NCI-H2196 (cell line): ENCODE results near the gene NUDT3.
"Not testable (repeated sequence)": the region's sequence is repeated elsewhere in the genome, so short reads cannot be mapped to it uniquely, and the experiment has no call there.

Source experiments
- DNase-seq: peaks from one replicate; lab custom pipeline; 2025; ENCODE audit not compliant: unreplicated experiment; lab: John Stamatoyannopoulos, UW

Gene NUDT3

GRCh38 chr6:34298941-34299340, 93.5 kb downstream of the NUDT3 start:
- no peak for DNase-seq

- no peak for DNase-seq
Observed at GRCh38 chr6:34295721-34296120, 96.7 kb downstream of the NUDT3 start.

DNA sequence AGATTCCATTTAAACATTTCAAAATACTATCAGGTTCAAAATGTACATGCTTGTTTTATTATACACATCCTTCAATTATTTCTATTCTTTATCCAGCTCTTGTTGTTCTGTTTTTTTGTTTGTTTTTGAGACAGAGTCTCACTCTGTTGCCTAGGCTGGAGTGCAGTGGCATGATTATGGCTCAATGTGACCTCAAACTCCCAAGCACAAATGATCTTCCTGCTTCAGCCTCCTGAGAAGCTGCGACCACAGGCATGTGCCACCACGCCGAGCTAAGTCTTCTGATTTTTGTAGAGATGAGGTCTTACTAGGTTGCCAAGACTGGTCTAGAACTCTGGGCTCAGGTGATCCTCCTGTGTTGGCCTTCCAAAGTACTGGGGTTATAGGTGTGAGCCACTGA, 99.5 kb downstream of the NUDT3 start:
- DNase-seq, result no peak

GRCh38 chr6:34289137-34289536, 103.3 kb downstream of the NUDT3 start:
- DNase-seq, result no peak

GRCh38 chr6:34288581-34288980, 103.9 kb downstream of the NUDT3 start:
- no peak for DNase-seq

- DNase-seq, result no peak
Observed at GRCh38 chr6:34285448-34286164, 106.9 kb downstream of the NUDT3 start.

GRCh38 chr6:34284563-34285447, 107.7 kb downstream of the NUDT3 start:
- no peak for DNase-seq

GRCh38 chr6:34281702-34282334, 110.7 kb downstream of the NUDT3 start:
- no peak for DNase-seq

DNA sequence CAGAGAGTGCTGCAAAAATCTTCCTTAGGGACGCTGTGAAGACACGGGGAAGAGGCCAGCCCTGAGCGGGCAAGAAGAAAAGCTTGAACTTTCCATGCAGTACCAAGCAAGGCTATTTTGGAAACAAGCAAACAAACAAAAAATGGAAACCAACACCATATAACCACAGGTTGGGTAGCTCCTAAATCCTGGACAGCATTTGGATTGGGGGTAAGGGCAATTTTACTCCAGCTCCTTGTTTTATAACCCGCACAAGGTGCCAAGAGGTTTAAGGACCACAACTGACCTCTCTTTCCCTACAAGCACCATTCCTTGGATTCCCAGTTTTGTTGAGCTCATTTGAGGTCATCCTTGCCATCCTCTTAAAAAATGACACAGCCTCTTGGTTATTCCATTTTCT, 112.3 kb downstream of the NUDT3 start:
- DNase-seq, result no peak

- no peak for DNase-seq
Observed at GRCh38 chr6:34278833-34279232, 113.6 kb downstream of the NUDT3 start.

DNA sequence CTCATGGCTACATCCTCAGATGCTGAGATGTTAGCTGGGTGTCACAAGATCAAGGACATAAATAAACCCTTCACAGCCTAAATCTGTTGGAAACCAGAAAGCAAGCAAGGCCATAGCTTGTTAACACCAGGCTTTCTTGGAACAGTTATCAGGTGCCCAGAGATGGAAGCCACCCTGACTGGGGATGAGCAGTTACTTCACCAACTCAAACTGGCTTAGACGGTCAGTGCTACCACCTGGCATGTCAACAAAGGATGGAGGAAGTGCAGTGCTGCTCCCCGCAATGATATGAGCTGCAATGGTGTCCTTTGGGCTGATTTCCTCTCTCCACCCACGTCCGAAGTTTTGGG, 114.7 kb downstream of the NUDT3 start:
- no peak for DNase-seq

- DNase-seq, result no peak
Observed at GRCh38 chr6:34276881-34277762, 115.3 kb downstream of the NUDT3 start.

DNA sequence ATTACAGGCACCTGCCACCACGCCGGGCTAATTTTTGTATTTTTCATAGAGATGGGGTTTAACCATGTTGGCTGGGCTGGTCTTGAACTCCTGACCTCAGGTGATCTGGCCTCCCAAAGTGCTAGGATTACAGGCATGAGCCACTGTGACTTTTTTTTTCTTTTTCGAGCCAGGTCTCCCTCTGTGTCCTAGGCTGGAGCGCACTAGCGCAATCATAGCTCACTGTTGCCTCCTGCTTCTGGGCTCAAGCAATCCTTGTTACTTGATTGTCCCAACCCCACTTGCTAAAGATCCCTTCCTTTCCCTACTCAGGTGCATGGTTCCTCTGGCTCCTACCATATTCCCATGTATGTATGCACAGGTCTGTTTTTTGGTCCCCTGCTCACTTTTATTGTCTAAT, 116.3 kb downstream of the NUDT3 start:
- no peak for DNase-seq

- DNase-seq, result no peak
Observed at GRCh38 chr6:34275128-34275804, 117.2 kb downstream of the NUDT3 start.

DNA sequence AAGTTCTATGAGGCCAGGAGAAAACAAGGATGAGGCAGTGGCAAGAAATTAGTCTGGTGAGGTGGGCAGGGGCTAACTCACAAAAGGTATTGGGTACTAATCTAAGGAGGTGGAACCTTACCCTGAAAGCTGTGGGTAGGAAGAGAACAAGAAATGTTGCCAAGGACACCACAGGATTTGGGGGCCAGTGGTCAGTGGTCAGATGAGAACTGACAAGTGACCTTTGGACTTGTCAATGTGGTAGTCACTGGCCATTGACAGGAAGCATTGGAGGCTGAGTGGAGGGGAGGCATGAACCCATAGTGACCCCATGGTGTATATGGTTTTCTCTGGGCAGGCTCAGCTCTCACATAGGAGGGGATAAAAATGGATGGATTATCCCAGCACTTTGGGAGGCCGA, 118.3 kb downstream of the NUDT3 start:
- no peak for DNase-seq

- no peak for DNase-seq
Observed at GRCh38 chr6:34273242-34273805, 119.1 kb downstream of the NUDT3 start.

DNA sequence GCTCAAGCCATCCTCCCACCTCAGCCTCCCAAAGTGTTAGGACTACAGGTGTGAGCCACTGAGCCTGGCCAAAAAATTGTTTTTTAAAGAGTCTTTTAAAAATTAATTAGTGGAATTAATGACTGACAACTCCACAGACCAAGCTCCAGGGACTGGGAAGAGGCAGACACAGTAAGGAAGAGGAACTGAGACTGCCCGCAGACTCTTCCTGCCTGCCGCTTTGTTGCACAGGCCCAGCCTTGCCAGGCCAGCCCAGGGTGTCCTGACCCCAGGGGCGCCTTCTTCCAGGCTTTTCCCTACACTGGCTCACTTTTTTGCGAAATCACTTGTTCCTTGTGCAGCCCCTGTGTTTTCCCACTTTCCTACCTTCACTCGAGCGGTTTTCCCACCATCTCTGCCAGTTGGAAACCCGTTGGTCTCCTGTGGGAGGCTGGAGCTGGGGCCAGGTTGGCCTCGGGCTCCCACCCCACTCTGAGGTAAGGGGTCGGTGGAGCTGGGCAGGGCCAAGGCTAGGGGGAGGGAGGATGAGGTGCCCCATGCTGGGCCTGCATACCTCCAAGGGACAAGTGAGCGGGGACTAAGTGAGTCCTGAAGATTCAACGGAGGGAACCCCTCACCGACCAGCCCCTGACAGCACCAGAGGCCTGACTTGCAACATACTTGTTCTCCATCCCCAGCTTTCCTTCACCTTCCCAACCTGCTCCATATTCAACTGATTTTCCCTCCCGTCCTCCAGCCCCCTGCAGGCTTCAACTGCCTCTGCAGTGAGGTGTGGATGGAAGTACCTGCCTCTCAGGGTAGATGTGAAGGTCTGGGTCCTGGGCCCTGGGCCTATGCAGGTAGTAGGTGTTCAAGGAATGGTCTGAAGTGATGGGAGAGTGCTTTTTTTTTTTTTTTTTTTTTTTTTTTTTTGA, 120.2 kb downstream of the NUDT3 start:
- DNase-seq, result no peak

DNA sequence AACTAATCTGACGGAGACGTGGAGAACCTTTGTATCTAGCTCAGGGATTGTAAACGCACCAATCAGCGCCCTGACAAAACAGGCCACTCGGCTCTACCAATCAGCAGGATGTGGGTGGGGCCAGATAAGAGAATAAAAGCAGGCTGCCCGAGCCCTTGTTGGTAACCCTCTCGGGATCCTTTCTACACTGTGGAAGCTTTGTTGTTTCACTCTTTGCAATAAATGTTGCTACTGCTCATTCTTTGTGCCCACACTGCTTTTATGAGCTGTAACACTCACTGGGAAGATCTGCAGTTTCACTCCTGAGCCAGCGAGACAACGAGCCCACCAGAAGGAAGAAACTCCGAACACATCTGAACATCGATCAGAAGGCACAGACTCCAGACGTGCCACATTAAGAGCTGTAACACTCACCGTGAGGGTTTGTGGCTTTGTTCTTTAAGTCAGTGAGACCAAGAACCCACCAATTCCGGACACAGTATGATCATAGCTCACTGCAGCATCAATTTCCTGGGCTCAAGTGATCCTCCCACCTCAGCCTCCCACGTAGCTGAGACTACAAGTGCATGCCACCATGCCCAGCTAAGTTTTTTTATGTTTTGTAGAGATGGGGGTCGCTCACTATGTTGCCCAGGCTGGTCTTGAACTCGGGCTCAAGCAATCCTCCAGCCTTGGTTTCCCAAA, 122.7 kb downstream of the NUDT3 start:
- DNase-seq, result not testable (repeated sequence)
